Measurements from ENCODE around the gene STARD10. TPM values are rescaled to one million over a fixed set of nuclear protein-coding genes. Genes with fewer than 3 reads are reported as not detected.

STARD10 gene
- total and polyA plus RNA-seq, 3 donors from 2014 or later: 130 to 379 (median 202) TPM

- H3K4me1 ChIP-seq: peaks cover 13% of the 10 kb centered on the region
- TF ChIP-seq CTCF (IDR thresholded peaks at IDR 0.05): no peak
- TF ChIP-seq POLR2A (IDR thresholded peaks at IDR 0.05): no peak
- H3K27ac ChIP-seq: no peak overlapping the region
- no peaks in the 10 kb centered on the region for H3K9me3 ChIP-seq
- H3K36me3 ChIP-seq (ENCODE audit: low read depth, missing control alignments): no peaks in the 10 kb centered on the region
- WGBS, 2 donors: 56 to 58% methylated on average over 8 to 10 of the region's 10 CpGs
- no peaks in the 10 kb centered on the region for H3K27me3 ChIP-seq
- DNase-seq: no peak
- no peak overlapping the region for H3K4me3 ChIP-seq
- intact Hi-C loops (cut with DNase I; ENCODE audit: low total_unique reads): no loop called here
Measured at GRCh38 chr11:72789493-72790131, 4.2 kb downstream of the STARD10 start.

GRCh38 chr11:72788241-72788640, 5.6 kb downstream of the STARD10 start:
- no peak for TF ChIP-seq CTCF (IDR thresholded peaks at IDR 0.05)
- no peak for TF ChIP-seq POLR2A (IDR thresholded peaks at IDR 0.05)
- 93 to 94% methylated on average over 6 to 7 of the region's 7 CpGs for WGBS, 2 donors
- H3K36me3 ChIP-seq (ENCODE audit: low read depth, missing control alignments): no peaks in the 10 kb centered on the region
- no peak overlapping the region for H3K4me3 ChIP-seq
- no peaks in the 10 kb centered on the region for H3K27me3 ChIP-seq
- intact Hi-C loops (cut with DNase I; ENCODE audit: low total_unique reads): no loop called here
- no peaks in the 10 kb centered on the region for H3K9me3 ChIP-seq
- no peak for DNase-seq
- peaks cover 6% of the 10 kb centered on the region for H3K4me1 ChIP-seq
- H3K27ac ChIP-seq: no peak overlapping the region

- 66 to 67% methylated on average over 13 to 16 of the region's 16 CpGs for WGBS, 2 donors
- intact Hi-C loops (cut with DNase I; ENCODE audit: low total_unique reads): no loop called here
- Histone ChIP-seq H3K27me3 (no peaks in the 10 kb centered on the region), H3K4me1 (no peaks in the 10 kb centered on the region), H3K4me3 (no peak overlapping the region), H3K36me3 (ENCODE audit: low read depth, missing control alignments) (no peaks in the 10 kb centered on the region), H3K9me3 (no peaks in the 10 kb centered on the region), H3K27ac (no peak overlapping the region)
- no peak for TF ChIP-seq CTCF (IDR thresholded peaks at IDR 0.05)
- TF ChIP-seq POLR2A (IDR thresholded peaks at IDR 0.05): no peak
- DNase-seq: no peak
Measured at GRCh38 chr11:72787216-72788104, 6.4 kb downstream of the STARD10 start.

GRCh38 chr11:72786305-72787215, 7.3 kb downstream of the STARD10 start:
- Histone ChIP-seq H3K9me3 (no peaks in the 10 kb centered on the region), H3K4me1 (no peaks in the 10 kb centered on the region), H3K27ac (no peak overlapping the region), H3K4me3 (no peak overlapping the region), H3K36me3 (ENCODE audit: low read depth, missing control alignments) (no peaks in the 10 kb centered on the region), H3K27me3 (no peaks in the 10 kb centered on the region)
- TF ChIP-seq POLR2A (IDR thresholded peaks at IDR 0.05): no peak
- TF ChIP-seq CTCF (IDR thresholded peaks at IDR 0.05): no peak
- intact Hi-C loops (cut with DNase I; ENCODE audit: low total_unique reads): no loop called here
- no peak for DNase-seq
- 77 to 90% methylated on average over 8 of the region's 8 CpGs for WGBS, 2 donors

Data from testis (tissue), 3 donors.